Tongue (tissue), 2 donors: Measurements from ENCODE around the gene DAZAP1. TPM values are rescaled to one million over a fixed set of nuclear protein-coding genes. Genes with fewer than 3 reads are reported as not detected.

Experiments used
- DNase-seq: peaks from one replicate; pipeline ENCODE4 v3.0.0-alpha.2; 2015
- total RNA-seq: library from RNA; depleted of rRNA; stranded (reverse); fragments of >200 nt; gene quantifications from one replicate; pipeline ENCODE4 v1.2.3, GENCODE V29; 2014

Gene DAZAP1
- total RNA-seq, 1 donor from 2014 or later: 55.9 TPM

DNA sequence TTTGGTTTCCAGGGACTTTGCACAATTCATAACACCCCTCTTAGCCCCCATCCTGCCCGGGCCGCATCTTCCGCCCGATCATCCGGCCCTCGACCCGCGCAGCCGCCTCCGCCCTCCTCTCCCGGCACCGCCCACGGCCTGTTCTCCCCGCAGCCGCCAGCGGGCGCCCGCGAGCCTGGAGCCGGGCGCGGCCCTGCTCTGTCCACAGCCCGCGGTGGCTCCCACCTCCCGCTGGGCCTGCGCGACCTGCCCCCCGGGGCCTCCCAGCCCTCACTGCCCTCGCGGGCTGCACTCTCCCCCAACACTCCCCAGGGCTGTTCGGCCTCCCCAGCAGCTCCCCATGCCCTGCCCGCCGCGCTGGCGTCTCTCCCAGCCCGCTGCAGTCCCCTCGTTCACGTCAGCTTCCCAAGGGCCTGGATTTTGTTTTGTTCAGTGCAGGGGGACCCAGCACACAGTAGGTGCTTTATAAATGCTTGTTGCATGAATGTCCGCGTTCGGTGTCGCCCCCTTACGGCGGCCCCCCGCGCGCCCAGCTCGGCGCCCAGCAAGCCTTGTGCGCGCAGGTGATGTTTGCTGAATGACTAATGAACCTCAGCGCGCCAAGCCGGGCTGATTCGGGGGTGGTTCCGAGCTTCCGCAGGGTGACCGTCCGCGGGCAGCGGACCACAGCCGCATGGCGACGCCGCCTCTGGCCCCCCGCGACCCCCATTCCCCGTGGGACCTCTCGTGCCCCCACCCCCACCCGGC is 38.0 kb downstream of the DAZAP1 start:
- DNase-seq: peak; percentile 73

DNA sequence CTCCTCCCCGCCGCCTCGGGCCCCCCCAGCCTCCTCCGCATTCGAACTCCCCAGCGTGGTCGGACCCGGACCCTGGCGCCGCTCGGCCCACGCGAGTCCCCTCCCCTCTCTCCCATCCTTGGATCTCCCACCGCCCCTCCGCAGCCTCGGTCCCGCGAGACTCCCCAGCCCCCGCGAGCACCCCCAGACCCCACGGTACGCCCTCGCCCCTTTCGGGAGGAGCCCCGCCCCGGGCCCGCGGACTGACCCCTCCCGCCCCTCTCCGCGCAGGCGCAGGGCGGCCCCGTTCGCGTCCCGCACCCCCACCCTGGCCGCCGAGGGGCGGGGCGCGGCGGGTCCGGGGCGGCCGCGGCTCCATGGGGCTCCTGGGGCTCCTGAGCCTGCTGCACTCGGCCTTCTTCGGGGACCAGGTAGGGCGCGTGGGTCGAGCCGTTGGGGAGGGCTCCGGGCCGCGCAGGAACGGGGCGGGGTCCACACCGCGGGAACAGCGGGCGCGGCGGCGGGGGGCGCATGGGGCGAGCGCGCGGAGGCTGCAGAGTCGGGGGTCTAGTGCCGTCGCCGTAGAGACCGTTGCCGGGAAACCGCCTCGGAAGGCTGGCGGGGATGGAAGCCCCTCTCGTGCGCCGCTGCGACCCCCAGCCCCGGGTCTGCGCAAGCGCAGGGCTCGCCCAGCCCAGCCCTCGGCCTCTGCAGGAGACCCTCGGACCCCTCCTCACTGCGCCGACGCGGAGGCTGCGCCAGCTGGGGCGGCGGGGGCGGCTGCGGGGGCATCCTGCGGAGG is 38.7 kb downstream of the DAZAP1 start:
- DNase-seq: peak; percentile 58

DNA sequence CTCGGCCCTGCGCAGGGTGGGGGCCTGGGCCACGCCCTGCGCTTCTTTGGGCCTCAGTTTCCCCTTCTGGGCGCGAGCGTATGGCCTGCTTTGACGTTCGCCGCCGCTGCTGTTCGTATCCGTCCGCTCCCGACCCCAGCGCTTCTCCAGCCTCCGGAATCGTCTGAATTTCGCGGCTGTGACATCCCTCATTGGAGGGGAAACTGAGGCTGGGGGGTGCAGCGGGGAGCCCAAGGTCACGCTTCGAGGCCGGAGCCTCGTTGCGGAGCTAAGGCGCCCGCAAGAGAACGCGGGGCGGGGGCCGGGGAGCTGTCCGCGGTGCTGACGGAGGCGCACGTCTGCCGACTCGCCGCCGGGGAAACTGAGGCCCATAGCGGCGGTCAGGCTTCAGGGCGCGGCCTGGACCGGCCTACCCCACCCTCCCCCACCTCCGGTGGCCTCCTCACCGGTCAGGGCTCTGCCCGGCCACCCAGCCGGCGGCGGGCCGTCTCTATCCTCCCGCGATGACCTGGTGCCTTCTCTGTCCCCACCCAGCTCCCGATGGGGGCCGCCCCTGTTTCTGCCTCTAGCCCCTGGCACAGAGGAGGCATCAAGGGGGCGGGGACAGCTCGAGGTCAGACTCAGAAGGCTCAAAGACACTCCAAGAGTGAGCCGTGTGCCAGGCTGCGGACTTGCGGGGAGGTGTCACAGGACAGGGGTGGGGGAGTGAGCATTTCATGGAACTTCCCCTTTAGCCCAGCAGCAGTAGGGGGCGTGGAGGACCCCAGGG is 39.5 kb downstream of the DAZAP1 start:
- no peak for DNase-seq

DNA sequence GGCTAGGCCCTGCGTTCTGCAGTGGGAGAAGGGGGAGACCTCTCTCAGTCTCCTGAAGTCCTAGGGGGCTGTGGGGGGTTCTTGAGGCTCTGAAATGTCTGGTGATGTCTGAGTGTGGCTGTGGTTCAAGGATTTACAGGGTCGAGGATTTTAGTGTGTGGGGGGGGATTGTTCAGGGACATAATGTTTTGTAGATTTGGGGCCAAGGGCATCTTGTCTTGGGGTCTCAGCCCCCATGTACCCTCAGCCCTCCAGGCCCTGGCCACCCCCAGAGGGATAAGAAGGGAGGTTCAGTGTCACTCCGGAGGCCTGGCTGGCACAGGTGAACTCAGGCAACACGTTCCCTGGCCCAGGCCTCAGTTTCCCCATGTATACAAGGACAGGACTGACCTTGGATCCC is 40.1 kb downstream of the DAZAP1 start:
- DNase-seq: no peak

DNA sequence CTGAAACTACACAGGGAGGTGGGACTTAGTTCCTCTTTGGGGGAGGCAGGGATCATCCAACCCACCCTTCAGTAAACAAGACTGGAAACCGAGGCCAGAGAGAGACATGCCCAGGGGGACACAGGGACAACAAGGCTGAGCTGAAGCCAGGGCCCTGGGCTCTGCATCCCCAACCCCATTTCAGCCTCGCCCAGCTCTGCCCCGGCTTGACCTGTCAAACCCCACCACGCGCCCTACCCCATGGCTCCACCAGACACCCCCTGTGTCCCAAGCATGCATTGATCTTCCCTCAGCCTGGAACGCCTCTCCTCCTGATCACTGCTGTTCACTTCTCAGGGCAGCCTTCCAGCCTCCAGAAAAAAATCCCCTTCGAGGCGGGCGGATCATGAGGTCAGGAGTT is 40.6 kb downstream of the DAZAP1 start:
- DNase-seq: no peak

DNA sequence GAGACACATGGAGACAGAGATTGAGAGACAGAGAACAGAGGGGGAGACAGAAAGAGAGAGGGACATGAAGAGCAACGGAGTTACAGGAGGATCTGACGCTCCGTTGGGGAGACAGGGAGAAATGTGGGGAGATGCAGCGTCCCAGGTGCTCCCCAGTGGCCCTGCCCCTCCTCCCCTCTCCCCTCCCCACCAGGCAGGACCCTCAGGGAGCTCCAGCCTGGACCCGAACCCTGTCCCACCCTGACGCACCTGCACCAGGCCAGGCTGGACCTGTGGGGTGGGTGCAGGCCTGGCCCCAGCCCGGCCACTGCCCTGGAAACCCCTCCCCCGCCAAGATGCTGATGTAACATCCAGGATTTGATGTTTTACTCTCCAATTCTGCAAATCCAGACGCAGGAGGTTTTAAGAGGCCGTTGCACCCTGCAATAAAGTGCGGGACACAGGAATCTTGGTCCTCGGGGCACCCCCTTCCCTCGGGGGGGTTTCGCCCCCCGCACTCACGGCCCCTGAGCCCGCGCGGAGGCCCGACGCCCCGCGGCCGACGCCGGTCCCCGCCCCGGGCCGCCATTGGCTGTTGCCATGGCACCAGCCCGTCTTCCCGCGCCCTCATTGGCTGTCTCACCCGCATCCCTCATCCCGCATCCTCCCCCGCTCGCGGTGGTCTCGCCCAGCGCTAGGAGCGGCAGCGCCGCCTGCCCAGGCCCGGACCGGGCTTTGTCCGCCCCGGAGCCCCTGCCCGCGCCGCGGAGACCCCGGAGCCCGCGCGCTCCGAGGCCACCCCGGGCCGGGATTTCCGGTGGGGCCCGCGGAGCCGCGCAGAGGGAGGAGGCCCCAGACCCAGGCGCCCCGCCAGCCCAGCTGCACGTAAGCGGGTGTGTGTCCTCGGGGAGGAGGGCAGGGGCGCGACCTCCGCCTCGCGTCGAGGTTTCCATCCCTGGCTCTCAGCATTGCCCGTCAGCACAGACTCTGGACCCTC is 42.4 kb downstream of the DAZAP1 start, which contains the start of gene APC2:
Gene APC2, plus strand, starts transcription at position 655 of the 976 bp plus-strand sequence. CDS start 2,881 bp downstream, outside the sequence.
- DNase-seq: peak; percentile 55

DNA sequence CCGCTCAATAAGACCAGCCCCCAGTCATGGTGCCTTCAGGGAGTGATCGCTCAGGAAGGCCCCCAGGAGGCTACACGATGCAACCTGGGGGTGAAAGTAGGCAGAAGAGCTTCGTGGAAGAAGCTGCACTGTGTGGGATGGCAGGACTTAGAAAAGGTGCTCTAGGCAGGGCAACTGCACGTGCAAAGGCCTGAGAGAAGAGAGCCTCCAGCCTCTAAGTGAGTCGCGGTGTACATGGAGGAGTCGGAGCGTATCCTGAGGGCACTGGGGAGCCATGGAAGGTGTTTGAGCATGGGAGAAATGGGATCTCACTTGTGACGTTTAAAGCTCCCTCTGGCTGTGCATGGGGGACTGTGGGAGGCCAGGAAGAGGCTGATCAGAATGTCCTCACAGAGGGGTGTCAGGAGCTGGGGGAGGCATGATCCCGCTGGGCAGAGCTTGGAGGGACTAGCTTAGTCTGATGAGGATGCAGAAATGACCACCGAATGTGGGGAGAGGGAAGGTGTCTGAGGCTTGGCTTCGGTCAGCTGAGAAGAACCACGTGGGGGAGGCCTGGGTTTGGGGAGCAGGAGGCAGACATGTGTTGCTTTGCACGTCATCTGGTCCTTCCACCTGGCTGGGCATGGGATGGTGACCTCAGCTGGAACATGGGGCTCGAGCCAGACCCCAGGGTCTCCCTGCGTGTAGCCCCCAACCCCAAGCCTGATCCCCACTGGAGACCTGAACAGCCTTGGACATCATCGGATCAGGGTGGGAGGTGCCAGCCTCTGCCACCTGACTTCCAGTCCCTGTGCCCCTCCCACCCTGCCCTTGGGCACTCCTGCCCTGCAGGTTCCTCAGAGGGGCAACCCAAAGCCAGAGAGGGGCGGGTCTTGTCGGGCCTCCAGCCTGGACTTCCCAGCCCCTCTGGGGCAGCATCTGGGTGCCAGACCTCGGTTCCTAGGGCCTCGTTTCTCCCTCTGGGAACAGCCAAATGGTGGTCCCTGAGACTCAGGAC is 43.6 kb downstream of the DAZAP1 start:
- DNase-seq: no peak

DNA sequence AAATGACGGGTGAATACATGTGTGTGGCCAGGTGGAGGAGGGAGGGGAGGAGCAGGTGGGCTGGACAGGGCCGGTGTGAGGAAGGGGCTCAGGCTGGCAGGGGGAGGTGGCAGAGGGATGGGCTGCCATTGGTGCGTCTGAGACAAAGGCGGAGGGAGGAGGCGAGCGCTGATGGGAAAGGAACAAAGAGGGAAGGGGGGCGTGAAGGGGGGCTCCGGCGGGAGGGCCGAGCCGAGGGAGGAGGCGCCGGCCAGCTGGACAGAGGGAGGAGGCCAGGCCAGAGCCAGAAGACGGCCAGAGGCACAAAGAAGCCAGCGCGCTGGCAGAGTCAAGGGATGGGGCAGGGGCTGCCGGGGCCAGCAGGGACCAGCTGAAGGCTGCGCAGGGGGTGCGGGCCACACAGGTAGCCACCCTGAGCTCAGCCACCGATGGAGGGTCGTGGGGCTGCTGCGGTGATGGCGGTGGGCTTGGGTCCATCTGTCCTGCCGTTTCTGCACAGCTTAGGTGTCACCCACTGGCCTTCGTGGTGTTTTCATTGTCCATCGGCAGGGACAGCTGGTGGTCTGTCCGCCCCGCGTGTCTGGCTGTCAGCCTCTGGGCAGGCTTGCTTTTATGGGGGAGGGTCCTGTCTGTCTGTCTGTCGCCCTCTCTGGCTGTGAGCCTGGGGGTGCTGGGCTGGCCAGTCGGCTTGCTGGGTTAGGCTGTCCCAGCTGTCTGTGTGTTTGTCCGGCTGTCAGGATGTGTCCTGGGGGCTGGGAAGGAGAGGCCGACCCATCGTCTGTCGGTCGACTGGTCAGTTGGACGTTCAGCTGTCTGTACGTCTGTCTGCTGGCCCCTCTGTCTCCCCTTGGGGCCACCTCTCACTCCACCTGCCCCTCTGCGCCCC is 44.8 kb downstream of the DAZAP1 start:
- DNase-seq: no peak

DNA sequence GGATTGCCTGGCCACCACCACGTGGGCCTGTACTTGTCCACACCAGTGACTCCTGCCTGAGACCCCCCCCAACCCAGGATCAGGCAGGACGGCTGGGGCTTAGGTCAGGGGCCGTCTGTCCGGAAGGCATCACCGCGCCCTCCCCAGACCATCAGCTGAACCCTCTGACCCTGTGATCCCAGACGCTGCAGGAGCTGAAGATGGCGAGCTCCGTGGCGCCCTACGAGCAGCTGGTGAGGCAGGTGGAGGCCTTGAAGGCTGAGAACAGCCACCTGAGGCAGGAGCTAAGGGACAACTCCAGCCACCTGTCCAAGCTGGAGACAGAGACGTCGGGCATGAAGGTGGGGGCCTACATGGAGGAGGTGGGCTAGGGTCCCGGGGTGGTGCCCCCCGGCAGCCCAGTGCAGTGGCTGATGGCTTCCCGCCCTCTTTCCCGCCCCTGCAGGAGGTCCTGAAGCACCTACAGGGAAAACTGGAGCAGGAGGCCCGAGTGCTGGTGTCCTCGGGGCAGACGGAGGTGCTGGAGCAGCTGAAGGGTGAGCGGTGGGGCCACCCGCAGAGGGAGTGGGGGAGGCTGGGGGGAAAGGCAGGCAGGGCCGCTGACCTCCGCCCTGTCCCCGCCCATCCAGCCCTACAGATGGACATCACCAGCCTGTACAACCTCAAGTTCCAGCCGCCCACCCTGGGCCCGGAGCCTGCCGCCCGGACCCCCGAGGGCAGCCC is 45.6 kb downstream of the DAZAP1 start:
- no peak for DNase-seq

DNA sequence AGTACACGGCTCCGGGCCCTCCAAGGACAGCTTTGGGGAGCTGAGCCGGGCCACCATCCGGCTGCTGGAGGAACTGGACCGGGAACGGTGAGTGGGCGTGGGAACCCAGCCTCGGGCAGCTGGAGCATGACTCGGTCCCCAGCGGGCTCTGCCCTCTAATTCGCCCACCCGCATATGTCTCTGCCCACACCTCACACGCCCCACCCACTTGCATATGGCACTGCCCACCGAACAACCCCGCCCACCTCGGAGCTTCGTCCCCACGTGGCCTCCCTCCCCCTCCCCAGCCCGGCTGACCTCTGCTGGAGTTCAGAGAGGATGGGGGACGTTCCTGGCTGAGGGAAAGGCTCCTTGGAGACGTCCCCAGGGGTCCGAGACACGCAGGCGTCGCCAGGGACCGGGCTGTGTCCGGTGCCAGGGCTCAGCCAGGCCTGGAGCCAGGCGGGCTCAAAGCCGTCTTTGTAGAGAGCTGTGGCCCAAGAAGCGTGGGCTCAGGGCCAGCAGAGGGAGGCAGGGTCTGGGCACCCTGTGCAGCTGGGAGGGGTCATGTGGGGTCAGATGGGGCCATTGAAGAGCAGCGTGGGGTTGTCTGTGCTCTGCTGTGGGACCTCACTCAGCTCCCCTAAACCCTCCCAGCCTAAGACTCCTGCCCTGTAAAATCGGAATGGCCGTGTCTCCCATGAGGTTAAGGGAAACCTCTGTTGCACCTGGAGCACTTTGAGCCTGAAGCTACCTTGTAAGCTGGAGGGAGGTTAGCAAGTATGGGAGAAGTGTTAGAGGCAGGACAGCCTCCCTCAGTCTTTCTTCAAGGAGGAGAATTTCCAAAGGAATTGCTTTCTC is 46.4 kb downstream of the DAZAP1 start:
- peak; percentile 35 for DNase-seq

DNA sequence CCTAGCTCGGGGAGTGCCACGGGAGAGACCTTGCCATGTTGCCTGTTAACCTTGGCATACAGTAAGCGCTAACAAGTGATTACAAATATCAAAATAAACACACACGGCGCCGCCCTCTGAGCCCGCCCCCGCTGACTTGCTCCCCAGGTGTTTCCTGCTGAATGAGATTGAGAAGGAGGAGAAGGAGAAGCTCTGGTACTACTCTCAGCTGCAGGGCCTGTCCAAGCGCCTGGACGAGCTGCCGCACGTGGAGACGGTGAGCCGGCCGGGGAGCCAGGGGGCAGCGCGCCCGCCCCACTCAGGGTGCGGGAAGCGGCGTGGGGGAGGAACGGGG is 47.6 kb downstream of the DAZAP1 start:
- DNase-seq: no peak

DNA sequence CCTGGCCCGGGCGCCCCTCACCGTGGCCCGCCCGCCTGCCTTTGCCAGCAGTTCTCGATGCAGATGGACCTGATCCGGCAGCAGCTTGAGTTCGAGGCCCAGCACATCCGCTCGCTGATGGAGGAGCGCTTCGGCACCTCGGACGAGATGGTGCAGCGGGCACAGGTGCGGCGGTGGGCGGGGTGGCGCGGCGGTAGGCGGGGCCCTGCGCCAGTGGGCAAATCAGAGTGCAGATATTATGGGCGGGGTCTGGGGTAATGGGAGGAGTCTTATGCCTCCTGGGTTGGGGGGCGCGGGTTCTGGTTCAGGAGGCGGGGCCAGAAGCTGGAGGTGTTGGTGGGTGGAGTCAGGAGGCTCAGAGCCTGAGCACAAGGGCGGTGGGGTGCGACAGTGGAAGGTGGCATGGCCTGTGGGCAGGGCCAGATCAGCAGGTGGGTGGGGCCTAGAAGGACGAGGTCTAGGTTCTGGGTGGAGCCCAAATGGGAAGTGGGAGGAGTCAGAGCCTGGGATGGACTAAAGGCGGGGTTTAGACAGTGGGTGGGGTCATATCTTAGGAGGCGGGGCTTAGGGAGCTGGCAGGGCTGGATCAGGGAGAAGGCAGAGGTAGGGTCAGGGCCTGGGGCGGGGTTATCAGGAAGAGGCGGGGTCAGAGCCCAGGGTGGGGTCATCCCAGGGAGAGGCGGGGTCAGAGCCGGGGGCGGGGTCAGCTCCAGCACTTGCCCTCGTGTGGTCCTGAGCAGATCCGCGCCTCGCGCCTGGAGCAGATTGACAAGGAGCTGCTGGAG is 48.1 kb downstream of the DAZAP1 start:
- DNase-seq: peak; percentile 41

DNA sequence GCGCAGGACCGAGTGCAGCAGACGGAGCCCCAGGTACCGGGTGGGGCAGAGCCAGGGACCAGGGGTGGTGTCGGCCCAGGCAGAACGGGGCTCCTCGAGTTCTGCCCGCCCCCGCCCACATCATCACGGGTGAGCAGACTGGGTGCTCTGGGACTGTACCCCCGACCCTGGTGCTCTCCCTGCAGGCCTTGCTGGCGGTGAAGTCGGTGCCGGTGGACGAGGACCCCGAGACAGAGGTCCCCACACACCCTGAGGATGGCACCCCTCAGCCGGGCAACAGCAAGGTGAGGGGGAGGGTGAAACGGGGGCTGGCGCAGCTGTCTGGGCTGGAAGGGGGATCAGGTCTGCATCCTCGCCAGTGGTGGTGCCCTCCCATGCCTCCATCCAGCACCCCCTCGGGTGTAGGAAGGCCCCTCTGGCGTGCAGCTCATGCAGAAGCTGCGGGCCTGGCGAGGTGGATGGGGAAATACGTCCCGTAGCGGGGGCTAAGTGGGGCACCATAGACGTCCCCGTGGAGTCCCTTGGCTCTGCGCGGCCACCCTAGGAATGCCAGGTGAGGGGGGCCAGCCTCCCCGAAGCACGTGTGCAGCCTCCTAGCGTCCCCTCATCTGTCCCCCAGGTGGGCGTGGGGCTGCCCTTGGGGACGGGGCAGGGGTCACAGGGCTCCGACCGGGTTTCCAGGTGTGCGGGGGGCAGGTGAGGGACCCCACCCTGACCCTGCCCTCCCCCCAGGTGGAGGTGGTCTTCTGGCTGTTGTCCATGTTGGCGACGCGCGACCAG is 48.9 kb downstream of the DAZAP1 start:
- DNase-seq: no peak

DNA sequence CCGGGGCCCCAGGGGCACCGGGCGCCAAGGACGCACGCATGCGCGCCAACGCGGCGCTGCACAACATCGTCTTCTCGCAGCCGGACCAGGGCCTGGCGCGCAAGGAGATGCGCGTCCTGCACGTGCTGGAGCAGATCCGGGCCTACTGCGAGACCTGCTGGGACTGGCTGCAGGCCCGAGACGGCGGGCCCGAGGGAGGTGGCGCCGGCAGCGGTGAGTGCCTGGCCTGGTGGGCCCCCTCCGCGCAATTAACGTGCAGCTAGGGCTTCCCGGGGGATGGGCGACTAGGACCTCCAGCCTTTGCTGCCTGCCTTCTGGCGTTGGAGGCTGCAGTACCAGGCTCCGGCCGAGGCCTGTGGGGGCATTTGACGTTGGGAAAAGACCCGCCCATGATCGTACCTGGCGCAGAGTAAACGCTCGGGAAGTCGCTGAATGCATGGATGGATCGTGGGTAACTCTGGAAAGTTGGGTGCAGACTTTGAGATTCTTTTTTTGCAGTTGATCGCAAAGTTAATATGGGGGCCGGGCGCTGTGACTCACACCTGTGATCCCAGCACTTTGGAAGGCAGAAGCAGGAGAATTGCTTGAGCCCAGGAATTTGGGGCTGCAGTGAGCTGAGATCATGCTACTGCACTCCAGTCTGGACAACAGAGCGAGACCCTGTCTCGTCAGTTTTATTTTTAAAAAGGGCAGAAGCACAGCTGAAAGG is 49.8 kb downstream of the DAZAP1 start:
- DNase-seq: no peak

DNA sequence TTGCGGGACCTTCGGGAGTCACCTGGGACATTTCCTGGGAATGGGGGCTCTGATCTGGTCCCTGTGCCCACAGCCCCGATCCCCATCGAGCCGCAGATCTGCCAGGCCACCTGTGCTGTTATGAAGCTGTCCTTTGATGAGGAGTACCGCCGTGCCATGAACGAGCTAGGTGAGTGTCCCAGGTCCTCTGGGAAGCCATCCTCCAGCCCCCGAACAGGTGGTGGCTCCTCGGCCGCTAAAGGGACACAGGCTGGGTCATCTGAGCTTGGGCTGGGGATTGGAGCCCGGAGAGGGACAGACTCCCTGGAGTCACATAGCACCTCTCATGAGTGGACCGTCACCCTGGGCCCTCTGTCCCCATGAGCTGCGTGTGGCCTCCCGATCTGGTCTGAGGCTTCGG is 50.5 kb downstream of the DAZAP1 start:
- no peak for DNase-seq
